ENCODE results near the gene SCRN2.

DNA sequence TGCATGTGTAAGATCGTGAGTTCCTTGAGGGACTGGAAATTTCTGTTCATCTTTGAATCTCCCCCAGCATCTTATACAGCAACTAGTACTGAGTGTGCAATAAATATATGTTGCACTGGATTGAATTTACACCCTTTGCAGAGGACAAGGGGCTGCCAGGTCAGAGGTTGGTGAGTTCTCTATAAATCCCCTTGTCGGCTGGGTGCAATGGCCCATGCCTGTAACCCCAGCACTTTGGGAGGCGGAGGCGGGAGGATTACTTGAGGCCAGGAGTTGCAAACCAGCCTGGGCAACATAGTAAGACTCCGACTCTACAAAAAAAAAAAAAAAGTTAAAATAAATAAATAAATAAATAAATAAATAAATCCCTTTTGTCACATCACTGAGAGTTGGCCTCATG, 19.3 kb upstream of the SCRN2 start:
- TF ChIP-seq, protein P1, sequence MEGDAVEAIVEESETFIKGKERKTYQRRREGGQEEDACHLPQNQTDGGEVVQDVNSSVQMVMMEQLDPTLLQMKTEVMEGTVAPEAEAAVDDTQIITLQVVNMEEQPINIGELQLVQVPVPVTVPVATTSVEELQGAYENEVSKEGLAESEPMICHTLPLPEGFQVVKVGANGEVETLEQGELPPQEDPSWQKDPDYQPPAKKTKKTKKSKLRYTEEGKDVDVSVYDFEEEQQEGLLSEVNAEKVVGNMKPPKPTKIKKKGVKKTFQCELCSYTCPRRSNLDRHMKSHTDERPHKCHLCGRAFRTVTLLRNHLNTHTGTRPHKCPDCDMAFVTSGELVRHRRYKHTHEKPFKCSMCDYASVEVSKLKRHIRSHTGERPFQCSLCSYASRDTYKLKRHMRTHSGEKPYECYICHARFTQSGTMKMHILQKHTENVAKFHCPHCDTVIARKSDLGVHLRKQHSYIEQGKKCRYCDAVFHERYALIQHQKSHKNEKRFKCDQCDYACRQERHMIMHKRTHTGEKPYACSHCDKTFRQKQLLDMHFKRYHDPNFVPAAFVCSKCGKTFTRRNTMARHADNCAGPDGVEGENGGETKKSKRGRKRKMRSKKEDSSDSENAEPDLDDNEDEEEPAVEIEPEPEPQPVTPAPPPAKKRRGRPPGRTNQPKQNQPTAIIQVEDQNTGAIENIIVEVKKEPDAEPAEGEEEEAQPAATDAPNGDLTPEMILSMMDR (IDR thresholded peaks at IDR 0.05 in 4 of 5, conservative IDR thresholded peaks at IDR 0.05 in 1 of 5): no peak
- no peak for TF ChIP-seq POLR2A (IDR thresholded peaks at IDR 0.05)
